NCI-H2171 (cell line): ENCODE data around the gene ADSL.

Source experiments
- DNase-seq: peaks from one replicate; lab custom pipeline; 2025; lab: John Stamatoyannopoulos, UW

ADSL gene

DNA sequence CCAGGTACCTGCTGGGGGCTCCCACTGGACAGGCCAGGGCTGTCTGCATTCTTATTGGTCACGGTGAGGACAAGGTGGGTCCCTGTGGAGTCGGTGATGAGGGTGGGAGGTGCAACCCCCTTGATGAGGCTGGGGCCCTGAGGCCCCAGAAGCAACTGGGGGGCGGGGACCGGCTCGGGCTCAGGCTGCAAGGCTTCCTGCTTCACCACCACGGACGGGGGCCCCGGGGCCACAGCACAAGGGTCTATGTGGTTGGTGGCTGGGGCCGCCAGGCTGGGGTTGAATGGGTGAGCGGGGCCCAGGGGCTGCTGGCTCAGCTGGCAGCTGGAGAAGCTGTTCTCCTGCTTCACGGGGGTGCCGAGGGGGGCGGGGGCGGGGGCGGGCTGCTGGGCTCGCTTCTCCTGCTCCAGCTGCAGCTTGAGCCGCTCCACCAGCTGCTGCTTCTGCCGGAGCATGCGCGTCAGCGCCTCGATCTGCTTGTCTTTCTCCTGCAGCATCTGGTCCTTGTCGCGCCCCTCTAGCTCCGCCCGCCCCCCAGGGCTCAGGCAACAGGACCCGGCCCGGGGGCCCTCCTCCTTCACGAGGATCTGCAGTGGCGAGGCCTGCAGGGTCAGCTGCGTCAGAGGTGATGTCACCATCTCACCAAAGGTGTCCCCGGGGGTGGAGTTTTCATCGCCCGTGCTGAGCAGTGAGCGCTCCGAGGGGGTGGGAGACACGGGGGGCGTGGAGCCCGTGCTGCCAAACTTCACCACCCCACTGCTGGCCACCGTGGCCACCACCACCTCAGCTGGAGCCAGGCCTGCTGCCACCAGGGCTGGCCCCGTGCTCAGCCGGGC lies 72.3 kb downstream of the ADSL start:
- peak; percentile 96 for DNase-seq

GRCh38 chr22:40419718-40420117 lies 73.4 kb downstream of the ADSL start:
- no peak for DNase-seq

- no peak for DNase-seq
These were observed 74.2 kb downstream of the ADSL start for GRCh38 chr22:40420341-40421081.

DNA sequence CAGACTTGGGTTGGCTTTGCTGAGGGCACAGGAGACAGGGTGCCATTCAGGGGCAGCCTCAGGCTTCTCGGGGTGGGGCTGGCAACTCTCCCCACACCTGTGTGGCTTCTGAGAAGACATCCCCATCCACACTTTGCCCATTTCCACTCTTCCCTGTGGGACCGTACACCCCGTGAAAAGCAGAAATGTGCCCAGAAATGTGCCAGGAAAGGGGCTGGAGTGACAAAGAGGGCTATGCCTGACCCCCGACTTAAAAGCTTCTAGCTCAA lies 74.7 kb downstream of the ADSL start:
- no peak for DNase-seq

- DNase-seq = no peak
These were observed 75.6 kb downstream of the ADSL start for GRCh38 chr22:40421941-40422340.

DNA sequence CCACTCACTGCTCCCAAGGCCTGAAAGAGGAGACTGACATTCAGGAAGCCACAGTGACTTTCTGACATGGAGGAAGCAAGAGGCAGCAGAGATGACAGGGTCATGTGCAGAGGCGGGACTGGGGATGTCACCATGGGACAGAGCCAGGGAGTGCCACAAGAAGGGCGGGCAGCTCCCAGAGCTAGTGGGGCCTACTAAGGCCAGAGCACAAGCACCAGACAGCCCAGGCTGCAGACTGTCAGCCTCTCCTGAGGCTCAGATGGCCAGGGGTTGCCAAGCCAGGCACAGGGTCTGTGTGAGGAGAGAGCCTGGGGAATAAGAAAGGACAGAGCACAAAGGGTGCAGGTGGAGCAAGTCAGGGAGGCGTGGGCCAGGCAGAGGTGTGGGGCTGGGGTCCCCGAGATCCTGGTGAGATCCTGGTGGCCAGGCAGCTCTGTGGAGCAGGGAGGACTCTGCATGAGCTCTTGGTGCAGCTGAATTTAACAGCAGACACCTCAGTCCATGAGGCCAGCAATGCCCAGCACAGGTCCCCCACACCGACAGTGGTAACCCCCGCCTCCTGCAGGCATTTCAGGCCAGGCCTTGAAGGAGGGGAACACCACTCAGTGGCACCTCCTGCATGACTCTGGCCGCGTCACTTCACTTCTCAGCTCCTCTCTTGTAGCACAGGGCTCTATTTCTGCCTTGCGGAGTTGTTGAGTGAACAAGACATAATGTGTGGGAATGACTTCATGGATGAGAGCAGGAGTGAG lies 76.4 kb downstream of the ADSL start:
- DNase-seq = no peak

DNA sequence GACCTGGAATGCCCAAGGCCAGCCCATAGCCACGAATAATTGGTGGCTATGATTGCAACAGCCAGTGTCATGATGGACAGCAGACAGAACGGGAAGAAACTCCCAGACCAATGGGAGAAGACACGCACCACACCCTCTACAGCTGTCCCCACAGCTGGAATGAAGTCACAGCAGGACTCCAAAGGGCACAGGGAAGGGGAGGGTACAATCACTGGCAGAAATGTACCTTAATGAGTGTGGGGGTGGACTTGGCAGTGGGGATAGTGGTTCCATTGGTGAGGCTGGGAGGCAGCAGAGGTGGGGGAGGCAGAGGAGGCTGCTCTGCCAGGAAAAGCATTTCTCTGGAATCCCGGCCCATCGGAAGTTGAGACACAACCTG lies 77.0 kb downstream of the ADSL start:
- DNase-seq = no peak

GRCh38 chr22:40423882-40424640 lies 77.8 kb downstream of the ADSL start:
- no peak for DNase-seq

DNA sequence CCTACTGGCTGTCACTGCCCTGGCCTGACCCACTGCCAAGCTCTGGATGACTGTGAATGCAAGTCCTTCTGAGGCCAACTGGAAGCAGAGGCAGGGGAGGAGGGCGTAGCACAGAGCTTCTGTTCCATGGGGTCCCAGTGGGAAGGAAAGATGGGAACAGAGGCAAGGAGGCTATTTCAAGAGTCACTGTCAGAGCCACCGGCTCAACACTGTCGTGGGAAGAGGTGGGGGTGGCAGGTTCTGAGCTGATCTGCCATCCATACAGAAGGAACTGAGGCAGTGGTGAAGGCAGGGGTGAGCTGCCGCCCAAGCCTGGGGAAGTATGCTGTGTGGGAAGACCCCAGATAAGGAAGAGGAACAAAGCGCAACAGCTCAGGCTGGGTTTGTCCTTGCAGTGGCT lies 78.8 kb downstream of the ADSL start:
- DNase-seq = no peak

- DNase-seq = no peak
These were observed 80.5 kb downstream of the ADSL start for GRCh38 chr22:40426594-40427333.

GRCh38 chr22:40428796-40429195 lies 82.5 kb downstream of the ADSL start:
- no peak for DNase-seq

DNA sequence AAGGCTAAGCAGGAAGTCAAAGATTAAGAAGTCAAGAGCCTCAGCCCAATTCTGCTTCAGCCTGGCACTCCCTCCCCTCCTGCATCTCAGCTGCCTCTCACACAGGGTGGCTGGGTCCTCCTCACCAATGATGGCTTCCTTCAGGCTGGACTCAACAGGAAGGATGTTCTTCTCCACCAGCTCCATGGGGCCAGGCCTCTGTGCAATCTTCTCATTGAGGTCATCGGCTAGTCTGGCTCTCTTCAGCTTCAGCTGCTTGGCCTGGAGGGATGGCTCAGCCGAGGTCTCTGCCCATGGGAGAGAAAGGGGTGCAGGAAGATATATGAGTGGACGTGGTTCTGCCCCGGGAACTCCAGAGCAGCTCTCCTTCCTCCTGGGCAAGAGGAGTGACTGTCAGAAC lies 83.2 kb downstream of the ADSL start:
- no peak for DNase-seq

GRCh38 chr22:40430991-40431390 lies 84.7 kb downstream of the ADSL start:
- DNase-seq = no peak

DNA sequence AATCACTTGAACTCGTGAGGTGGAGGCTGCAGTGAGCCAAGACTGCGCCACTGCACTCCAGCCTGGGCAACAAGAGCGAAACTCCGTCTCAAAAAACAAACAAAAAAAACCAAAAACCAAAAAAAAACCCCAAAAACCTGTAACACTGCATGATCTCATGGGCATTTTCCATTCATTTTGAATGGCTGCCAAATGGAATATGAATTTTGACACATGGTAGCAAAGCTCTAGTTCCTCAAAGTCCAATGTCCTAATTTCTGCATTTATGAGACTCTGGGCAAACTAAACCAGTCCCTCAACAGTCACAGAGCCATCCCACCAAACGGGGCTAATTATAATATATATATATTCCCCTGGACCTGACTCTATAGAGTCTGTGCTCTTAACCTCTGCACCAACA lies 85.9 kb downstream of the ADSL start:
- DNase-seq = no peak

DNA sequence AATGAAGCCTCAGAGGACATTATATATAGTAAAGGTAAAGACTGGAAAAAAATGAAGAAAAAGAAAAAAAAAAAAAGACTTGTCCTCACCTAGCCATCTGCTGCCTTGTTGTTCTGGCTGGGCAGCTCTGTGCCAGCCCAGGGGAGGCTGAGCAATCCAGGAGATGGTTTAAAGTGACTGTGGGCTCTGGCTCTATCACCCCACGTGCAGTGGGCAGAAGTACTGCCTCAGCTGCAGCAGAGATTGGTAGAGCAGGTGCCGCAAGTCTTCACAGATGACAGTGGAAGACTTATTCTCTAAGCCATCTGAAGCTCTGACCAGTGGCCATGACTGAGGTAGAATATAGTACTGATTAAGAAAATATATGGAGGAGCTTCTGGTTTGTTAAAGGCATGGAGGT lies 86.3 kb downstream of the ADSL start:
- no peak for DNase-seq

- no peak for DNase-seq
These were observed 87.3 kb downstream of the ADSL start for GRCh38 chr22:40433416-40434090.

DNA sequence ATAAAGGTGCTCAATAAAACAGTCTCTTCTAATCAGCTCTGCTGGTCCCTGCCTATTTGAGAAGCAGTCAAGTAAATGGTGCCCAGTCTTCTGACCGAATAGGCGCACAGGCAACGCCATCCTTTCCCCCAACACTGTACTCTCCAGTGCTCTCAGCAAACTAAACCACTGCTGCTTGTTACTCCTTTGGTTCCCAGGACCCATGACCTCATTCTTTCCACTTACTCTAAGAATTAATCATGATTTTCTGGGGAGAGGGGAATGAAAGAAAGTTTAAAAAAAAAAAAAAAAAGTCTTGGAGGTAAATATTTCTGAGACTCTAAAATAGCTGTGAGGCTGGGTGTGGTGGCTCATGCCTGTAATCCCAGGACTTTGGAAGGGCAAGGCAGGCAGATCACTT lies 87.8 kb downstream of the ADSL start:
- no peak for DNase-seq

GRCh38 chr22:40434745-40435144 lies 88.4 kb downstream of the ADSL start:
- no peak for DNase-seq

DNA sequence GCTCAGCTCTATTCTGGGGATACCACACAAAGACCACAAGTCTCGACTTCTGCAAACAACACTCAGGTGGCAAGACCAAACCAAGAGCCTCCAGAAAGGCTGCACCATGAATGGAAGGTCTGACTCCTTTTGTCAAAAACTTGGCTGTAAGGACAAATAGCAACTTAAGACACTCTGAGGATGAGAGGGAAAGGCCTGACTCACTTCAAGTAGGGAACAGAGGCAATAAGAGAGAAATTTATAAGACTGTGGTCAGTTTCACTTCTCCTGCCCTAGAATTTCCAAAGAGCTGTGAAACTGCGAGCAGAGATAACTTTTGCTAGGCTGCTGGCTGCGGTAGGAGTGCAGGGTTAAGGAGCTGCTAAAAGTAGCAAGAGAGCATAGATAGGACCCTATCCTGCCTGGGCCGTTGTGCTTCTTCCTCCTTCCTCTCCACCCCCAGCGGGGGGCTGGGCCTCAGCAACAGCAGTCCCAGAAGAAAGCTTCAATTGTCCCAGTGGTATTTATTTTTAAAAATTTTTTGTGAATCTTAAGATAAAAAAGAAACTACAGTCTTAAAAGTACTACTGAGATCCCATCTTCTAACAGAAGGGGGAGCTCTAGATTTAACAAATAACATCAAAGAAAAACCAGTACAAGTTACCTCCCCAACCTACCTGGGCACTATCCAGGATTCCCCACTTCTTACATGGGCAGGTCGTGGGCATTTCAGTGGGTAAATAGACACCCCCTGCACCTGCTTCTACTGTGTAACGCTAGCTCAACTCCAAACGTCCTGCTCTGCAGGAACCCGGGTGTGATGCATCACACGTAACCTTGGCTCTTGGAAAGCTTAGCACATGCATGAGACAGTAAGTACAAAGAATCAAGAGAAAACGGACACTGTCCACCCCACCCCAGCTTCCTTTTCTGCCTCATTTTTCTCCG lies 90.5 kb downstream of the ADSL start:
- DNase-seq = peak; percentile 39
